ENCODE results near the gene IL23A. TPM values are rescaled to one million over a fixed set of nuclear protein-coding genes. Genes with fewer than 3 reads are reported as not detected.

The IL23A gene
- total and polyA plus RNA-seq, 2 of the 13 experiments (the other 11 are each of a cell fraction or from before 2014, with no cell fraction given) = 0.33 to 0.35 TPM

GRCh38 chr12:56333679-56334489 lies 4.8 kb upstream of the IL23A start, which contains the start of gene PAN2 (continued):
- TF ChIP-seq ZBTB49 (CRISPR knock-in tag; IDR thresholded peaks at IDR 0.05; ENCODE audit: borderline replicate concordance) (peak; percentile 54; the same call in 1 of the 2 replicates), SIX4 (CRISPR knock-in tag; IDR thresholded peaks at IDR 0.05) (no peak), RXRB (CRISPR knock-in tag; IDR thresholded peaks at IDR 0.05; ENCODE audit: borderline replicate concordance) (peak; percentile 57; the same call in 1 of the 2 replicates), ATF1 (CRISPR knock-in tag; IDR thresholded peaks at IDR 0.05) (peak; percentile 93), GZF1 (CRISPR knock-in tag; IDR thresholded peaks at IDR 0.05) (0 out of 2 replicates have a peak, but pooled peaks have one; percentile 37), ARID3A (IDR thresholded peaks at IDR 0.05; ENCODE audit: low read depth, low read length) (peak; percentile 4; the same call in 1 of the 2 replicates), STAG1 (CRISPR knock-in tag; IDR thresholded peaks at IDR 0.05) (peak; percentile 15), ZNF784 (CRISPR knock-in tag; IDR thresholded peaks at IDR 0.05; ENCODE audit: borderline replicate concordance) (0 out of 2 replicates have a peak, but pooled peaks have one; percentile 62), ZNF891 (CRISPR knock-in tag; IDR thresholded peaks at IDR 0.05) (0 out of 2 replicates have a peak, but pooled peaks have one; percentile 15), RNF219 (CRISPR knock-in tag; IDR thresholded peaks at IDR 0.05) (peak; percentile 47; the same call in 1 of the 2 replicates), POLR2A (IDR thresholded peaks at IDR 0.05; ENCODE audit: insufficient read depth in 1 of 2, low read depth in 2 of 2, low read length in 2 of 2) (peak; percentile 72 to 74), MAX (IDR thresholded peaks at IDR 0.05) (peak; percentile 63; the same call in 1 of the 2 replicates), ATF5 (CRISPR knock-in tag; IDR thresholded peaks at IDR 0.05; ENCODE audit: low read depth) (no peak), MYC (CRISPR knock-in tag; IDR thresholded peaks at IDR 0.05; ENCODE audit: borderline replicate concordance) (peak; percentile 45; the same call in 1 of the 2 replicates), ZGPAT (CRISPR knock-in tag; IDR thresholded peaks at IDR 0.05) (peak; percentile 82), SUZ12 (IDR thresholded peaks at IDR 0.05; ENCODE audit: low read depth, low read length) (peak; percentile 1; the same call in 1 of the 2 replicates), THAP11 (CRISPR knock-in tag; IDR thresholded peaks at IDR 0.05) (peak; percentile 89), NFIC (IDR thresholded peaks at IDR 0.05; ENCODE audit: low read length) (peak; percentile 63), SNAPC2 (CRISPR knock-in tag; IDR thresholded peaks at IDR 0.05) (no peak), RELA (CRISPR knock-in tag; IDR thresholded peaks at IDR 0.05) (0 out of 2 replicates have a peak, but pooled peaks have one; percentile 18)

Measured in HepG2 (cell line).